Ishikawa (cell line): ENCODE results near the gene TBC1D22A.

Experiments
- CEBPB ChIP-seq: IDR thresholded peaks from 2 replicates; pipeline ENCODE4 v1.6.1; 2012
- CREB1 ChIP-seq: IDR thresholded peaks from 2 replicates; pipeline ENCODE4 v1.6.1; 2012; ENCODE audit warnings: low read depth
- EP300 ChIP-seq: IDR thresholded peaks from 2 replicates; pipeline ENCODE4 v1.6.1; 2012; ENCODE audit warnings: borderline replicate concordance
- MAX ChIP-seq: IDR thresholded peaks from 2 replicates; pipeline ENCODE4 v1.6.1; 2012
- NFIC ChIP-seq: IDR thresholded peaks from 2 replicates; pipeline ENCODE4 v1.6.1; 2012
- RAD21 ChIP-seq: IDR thresholded peaks from 2 replicates; pipeline ENCODE4 v1.6.1; 2012; ENCODE audit warnings: low read depth
- REST ChIP-seq: IDR thresholded peaks from 2 replicates; pipeline ENCODE4 v1.6.1; 2012; ENCODE audit warnings: low read depth, mild to moderate bottlenecking
- TAF1 ChIP-seq: IDR thresholded peaks from 2 replicates; pipeline ENCODE4 v1.6.1; 2012; ENCODE audit warnings: low read depth, mild to moderate bottlenecking
- TCF12 ChIP-seq: IDR thresholded peaks from 2 replicates; pipeline ENCODE4 v1.6.1; 2012; ENCODE audit warnings: low read depth
- YY1 ChIP-seq: IDR thresholded peaks from 2 replicates; pipeline ENCODE4 v1.6.1; 2012; ENCODE audit warnings: low read depth
- ZBTB7A ChIP-seq: IDR thresholded peaks from 2 replicates; pipeline ENCODE4 v1.6.1; 2012; ENCODE audit warnings: low read depth

GRCh38 chr22:47215851-47216250 lies 453.4 kb downstream of the TBC1D22A start:
- TF ChIP-seq CEBPB, result no peak
- TF ChIP-seq RAD21, result no peak
- no peak for TF ChIP-seq TAF1
- TF ChIP-seq EP300, result no peak
- no peak for TF ChIP-seq YY1
- no peak for TF ChIP-seq MAX
- no peak for TF ChIP-seq ZBTB7A
- TF ChIP-seq CREB1, result no peak
- no peak for TF ChIP-seq TCF12
- no peak for TF ChIP-seq NFIC
- no peak for TF ChIP-seq REST
